ENCODE data around the gene GDF15.

Gene GDF15

DNA sequence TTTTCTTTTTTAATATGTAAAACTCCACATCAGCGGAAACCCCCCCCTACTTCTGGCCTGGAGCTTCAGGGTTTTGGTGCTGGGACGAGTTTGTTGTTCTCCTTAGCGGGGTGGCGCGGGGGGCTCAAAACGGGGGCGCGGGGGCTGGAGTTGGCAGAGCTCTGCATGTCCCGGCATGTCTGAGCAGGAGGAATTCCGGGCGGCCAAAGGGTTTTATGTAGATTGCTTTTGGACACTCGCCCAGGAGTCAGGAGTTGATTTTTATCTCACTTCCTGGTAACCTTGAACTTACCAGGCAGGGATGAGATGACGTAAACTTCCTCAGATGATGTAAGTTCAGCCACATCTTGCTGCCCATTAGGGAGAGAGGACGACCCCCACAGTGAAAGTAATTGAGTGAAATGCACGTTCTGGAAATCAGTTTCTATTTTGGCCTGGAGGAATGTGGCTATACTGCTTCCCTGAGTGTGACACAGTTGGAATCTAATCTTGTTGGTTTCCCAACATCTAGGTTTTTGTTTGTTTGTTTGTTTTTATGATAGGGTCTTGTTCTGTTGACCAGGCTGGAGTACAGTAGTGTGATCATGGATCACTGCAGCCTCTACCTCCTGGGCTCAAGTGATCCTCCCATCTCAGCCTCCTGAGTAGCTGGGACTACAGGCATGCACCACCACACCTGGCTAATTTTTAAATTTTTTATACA lies 21.0 kb upstream of the GDF15 start:
- DNase-seq (ENCODE audit: low read depth): peak; percentile 100
- TF ChIP-seq, protein P1, sequence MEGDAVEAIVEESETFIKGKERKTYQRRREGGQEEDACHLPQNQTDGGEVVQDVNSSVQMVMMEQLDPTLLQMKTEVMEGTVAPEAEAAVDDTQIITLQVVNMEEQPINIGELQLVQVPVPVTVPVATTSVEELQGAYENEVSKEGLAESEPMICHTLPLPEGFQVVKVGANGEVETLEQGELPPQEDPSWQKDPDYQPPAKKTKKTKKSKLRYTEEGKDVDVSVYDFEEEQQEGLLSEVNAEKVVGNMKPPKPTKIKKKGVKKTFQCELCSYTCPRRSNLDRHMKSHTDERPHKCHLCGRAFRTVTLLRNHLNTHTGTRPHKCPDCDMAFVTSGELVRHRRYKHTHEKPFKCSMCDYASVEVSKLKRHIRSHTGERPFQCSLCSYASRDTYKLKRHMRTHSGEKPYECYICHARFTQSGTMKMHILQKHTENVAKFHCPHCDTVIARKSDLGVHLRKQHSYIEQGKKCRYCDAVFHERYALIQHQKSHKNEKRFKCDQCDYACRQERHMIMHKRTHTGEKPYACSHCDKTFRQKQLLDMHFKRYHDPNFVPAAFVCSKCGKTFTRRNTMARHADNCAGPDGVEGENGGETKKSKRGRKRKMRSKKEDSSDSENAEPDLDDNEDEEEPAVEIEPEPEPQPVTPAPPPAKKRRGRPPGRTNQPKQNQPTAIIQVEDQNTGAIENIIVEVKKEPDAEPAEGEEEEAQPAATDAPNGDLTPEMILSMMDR (conservative IDR thresholded peaks at IDR 0.05; ENCODE audit: low read depth, low read length): no peak
- no peak overlapping the region for H3K4me3 ChIP-seq (ENCODE audit: low read length)

DNA sequence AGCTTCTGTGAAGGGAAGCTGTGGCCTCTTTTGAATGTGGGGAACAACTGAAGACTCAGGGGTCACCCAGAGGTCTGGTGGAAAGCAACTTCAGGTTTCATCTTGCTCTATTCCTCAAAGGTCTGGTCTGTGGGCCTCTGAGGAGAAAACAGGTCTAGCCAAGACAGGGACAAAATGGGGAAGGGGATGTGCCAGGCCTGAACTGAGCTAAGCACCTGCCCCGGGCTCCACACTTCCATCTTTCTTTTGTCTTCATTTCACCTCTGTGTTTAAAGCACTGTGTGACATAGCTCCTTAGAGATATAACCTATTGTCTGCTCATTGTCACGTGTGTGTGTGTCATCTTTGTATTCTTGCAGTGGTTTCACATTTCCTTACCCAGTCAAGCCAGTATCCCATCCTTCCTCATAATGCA lies 19.9 kb upstream of the GDF15 start:
- TF ChIP-seq, protein P1 (conservative IDR thresholded peaks at IDR 0.05; ENCODE audit: low read depth, low read length): no peak
- H3K4me3 ChIP-seq (ENCODE audit: low read length): no peak overlapping the region
- no peak for DNase-seq (ENCODE audit: low read depth)

DNA sequence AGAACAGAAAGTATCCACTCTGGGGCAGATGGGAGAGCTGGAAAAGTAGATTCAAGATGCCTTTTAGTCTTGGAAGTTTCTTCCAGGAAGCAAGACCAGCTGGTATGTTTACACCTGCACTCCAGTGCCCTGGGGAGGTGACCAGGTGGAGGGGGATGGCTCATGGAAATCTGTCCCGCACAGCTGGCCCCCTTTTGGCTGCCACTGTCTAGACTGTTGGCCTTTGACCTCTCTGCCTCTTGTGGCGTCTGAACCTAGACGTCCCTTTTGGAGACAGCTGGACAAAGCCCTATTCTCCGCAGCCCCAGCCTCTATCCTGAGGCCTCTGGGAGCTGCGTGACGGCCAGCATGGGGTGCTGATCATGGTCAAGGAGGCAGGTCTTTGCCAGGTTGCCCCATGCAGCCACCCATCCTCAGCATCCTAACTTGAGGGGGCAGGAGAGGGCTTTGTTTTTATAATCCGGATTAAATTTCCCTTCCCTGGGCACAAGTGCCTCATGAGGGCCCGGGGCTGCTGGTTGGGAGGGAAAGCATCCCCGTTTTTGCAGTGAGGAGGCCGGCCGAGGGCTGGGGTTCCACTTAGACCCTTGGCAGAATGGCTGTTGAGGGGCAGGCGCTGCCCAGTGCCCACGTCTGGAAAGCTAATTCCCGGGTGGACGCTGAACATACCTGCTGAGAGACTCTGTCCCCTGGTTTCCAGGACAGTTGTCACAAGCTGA lies 17.3 kb upstream of the GDF15 start:
- TF ChIP-seq, protein P1 (conservative IDR thresholded peaks at IDR 0.05; ENCODE audit: low read depth, low read length): no peak
- no peak overlapping the region for H3K4me3 ChIP-seq (ENCODE audit: low read length)
- DNase-seq (ENCODE audit: low read depth): no peak

DNA sequence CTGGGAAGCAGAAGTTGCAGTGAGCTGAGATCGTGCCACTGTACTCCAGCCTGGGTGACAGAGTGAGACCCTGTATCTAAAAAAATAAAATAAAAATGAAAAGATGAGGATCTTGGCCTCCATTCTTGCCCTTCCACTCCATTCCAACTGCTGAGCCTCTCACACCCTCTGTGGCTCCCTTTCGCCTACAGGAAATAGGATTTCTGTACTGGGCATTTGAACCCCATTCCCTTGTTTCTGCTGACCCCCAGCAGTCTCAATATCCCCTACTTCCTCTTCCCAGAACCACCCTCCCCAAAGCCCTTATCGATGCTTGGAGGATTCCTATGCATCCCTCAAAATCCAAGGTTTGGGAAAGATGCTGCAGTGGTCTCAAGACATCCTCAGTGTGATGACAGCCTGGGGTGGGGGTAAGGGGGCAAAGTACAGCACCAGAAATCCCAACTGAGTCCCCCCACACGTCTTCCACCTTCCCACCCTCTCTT lies 12.5 kb upstream of the GDF15 start:
- no peak for DNase-seq (ENCODE audit: low read depth)
- TF ChIP-seq, protein P1 (conservative IDR thresholded peaks at IDR 0.05; ENCODE audit: low read depth, low read length): no peak
- no peak overlapping the region for H3K4me3 ChIP-seq (ENCODE audit: low read length)

DNA sequence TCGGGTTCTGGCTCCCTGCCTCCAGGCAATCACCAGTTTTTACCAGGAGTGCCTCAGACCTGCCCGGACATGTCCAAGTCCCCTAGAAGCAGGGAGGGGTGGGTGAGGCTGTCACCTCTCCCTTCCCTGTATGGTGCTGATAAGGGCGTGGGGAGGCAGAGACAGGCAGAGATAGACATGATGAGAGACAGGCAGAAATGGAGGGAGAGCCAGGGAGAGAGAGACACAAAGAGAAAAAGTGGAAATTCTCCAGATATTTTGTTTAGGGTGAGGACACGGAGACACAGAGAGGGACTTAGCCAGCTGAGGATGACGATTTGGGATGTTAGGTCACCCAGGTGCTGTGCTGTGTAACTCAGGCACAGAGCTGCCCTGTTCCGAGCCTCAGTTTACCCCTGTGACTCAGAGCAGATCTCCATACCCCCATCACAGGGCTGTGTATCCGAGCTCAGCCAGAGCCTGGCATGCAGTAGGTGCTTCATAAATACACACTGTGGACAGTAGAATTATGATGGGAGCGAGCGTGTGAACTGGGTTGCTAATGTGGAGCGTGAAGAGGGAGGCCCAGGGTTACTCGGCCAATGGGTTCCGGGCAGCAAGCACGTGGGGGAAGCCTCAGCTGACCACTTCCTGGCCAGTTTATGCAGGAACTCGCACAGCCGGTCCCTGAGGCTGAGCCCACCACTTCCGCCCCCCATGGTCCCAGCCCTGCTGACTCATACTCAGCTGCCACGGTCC lies 11.9 kb upstream of the GDF15 start:
- peak; percentile 98 for DNase-seq (ENCODE audit: low read depth)
- no peak overlapping the region for H3K4me3 ChIP-seq (ENCODE audit: low read length)
- TF ChIP-seq, protein P1 (conservative IDR thresholded peaks at IDR 0.05; ENCODE audit: low read depth, low read length): no peak

DNA sequence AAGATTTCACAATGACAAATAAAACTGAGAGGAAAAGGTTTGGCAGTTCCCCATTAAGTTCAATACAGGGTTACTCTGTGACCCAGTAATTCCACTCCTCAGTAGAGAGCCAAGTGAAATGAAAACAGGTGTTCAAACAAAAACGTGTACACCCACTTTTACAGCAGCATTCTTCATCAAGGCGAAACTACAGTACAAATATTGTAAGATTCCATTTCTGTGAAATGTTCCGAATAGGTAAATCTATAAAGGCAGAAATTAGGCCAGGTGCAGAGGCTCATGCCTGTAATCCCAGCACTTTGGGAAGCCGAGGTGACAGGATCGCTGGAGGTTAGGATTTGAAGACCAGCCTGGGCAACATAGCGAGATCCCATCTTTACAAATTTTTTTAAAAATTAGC lies 8.9 kb upstream of the GDF15 start:
- no peak overlapping the region for H3K4me3 ChIP-seq (ENCODE audit: low read length)
- TF ChIP-seq, protein P1 (conservative IDR thresholded peaks at IDR 0.05; ENCODE audit: low read depth, low read length): no peak
- no peak for DNase-seq (ENCODE audit: low read depth)
